Hematopoietic multipotent progenitor cell treated with erythropoietin and hydrocortisone succinate and interleukin-3 and kit ligand, for 6 days (in vitro differentiated cells): ENCODE results near the gene INTS11.
A peak's percentile ranks its signal among the peaks of the same experiment; 100 is the strongest.
"Not testable (repeated sequence)": the region's sequence is repeated elsewhere in the genome, so short reads cannot be mapped to it uniquely, and the experiment has no call there.

Source experiments
- DNase-seq: peaks from one replicate; pipeline ENCODE4 v3.0.0-alpha.2; 2015

The INTS11 gene

DNA sequence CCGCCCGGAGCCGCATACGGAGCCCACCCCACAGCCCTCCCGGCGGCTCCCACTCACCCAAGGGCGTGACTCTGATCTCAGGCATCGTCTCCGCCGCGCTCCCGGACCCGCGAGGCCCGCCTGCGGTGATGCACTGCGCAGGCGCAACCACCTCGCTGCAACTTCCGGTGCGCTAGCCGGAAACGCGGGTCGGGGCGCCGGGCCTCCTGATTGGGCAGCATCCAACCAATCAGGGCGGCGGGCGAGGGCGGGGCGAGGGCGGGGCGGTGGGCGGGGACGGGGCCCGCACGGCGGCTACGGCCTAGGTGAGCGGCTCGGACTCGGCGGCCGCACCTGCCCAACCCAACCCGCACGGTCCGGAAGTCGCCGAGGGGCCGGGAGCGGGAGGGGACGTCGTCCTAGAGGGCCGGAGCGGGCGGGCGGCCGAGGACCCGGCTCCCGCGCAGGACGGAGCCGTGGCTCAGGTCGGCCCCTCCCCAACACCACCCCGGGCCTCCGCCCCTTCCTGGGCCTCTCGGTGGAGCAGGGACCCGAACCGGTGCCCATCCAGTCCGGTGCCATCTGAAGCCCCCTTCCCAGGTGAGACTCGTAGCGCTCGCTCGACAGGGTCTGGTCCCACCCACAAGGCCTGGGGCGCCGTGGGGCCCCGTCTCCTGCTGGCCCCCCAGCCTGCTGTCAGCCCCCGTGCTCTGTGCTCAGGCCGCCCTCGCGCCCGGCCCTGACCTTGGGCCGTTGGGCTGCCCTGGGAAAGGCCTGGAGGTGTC is at the start of gene INTS11, which contains the start of gene CPTP:
Gene INTS11 (minus strand): TSS at position 137 of the 764 bp plus-strand sequence. CDS start 52 bp downstream, at position 85.
Gene CPTP (plus strand): TSS at position 279 of the 764 bp plus-strand sequence. CDS start 2,109 bp downstream, outside the sequence.
- DNase-seq, result peak; percentile 96

DNA sequence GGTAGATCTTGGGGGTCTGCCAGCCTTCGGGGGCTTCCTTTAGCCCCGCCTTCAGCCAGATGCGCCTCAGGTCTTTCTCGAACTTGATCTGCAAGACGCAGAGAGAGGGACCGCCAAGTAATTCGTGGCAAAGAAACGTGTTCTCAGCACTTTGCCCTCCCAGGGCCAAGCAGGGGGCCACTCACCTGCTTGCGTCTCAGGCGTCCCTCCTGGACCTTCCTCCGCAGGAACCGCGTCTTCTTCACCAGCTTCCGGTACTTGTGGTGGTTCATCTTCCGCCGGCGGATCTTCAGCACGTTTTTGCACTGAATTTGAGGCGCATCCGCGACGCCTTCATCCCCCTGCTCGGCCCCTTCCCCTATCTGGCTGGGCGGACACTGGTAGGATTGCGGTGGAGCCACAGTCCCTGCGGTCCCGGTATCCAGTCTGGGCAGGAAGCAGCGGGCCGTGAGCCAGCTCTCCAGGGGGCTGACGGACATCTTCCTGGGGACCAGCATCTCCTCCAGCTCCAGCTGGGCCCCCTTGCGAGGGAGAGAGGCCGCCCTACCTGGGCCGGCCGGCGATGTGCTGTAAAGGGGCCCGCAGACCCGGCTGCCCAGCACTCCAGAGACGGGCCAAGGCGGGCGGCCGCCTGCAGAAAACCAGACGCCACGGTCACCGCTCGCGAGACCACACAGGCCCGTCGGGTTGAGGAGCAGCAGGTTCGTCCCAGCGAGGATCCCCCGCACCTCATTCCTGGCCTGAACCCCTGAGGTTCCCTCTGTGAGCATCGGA is 49.5 kb upstream of the INTS11 start:
- DNase-seq, result no peak

DNA sequence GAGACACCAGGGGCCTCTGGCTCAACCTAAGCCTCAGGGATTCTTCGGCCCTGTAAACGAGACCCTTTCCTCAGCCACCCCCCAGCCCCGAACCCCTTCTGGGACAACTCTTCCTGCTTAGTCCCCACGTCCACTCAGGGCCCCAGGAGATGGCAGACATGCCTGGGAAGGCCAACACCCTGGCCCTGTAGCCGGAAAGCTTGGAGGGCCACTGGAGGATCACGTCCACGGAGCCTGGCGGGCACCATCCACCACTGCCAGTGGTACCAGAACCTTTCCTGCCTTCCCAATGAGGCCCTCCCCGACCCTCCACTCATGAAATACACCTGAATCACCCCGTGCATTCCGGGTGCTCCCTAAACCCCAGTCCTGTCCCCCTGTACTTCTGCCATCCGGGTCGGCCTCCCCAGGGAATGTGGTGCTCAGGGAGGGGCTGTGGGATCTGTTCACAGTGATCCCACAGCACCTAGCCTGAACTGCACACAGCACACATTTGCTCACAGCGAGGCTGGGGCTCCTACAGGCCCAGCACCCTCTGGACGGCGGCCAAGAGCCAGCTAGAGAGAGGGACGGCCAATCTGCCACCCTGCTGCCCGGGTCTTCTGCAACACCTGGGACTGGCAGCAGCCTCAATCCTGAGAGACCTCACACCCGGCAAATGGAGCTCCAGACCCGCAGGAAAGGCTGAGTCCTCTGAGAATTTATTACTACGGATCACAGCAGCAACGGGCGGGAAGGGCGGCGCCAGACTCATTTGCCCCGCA is 48.8 kb upstream of the INTS11 start:
- no peak for DNase-seq

GRCh38 chr1:1371746-1372711 is 47.6 kb upstream of the INTS11 start:
- peak; percentile 76 for DNase-seq

DNA sequence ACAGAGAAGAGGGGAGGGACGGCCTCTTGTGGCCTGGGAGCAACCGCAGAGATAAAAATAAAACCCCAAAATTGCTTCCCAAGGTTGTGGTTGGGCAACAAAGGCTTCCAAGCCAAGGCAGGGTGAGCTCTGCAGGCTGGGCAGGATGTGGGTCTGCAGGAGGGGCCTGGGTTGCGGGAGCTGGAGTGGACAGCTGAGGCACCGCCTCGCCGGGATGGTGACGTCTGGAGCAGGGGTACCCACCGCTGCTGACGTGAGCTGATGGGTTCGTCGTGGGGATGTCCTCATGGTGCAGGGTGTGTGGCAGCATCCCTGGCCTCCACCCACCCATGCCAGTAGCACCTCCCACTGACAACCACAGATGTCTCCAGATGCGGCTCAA is 46.9 kb upstream of the INTS11 start:
- peak; percentile 89 for DNase-seq

DNA sequence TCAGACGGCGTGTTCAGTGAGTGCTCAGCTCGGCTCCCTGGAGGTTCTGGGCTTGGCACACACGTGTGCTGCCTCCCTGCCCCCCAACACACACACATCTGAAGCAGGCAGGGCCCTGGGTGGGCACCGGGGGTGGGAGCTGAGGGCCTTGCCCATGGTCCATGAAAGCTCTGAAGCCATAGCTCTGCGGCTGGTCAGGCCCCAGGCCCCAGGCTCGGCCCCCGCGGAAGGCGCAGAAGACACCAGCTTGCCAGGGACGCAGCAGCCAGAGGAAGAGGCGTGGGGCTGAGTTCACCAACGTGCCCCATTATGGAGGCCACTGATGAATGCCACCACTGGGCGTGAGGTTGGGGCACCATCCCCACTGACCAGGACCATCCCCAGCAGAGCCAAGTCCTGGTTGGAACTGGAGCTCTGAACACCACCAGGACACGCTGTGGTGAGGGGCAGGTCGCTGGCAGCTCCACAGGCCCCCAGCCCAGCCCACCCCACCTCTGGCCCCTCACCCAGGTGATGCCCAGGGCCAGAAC is 46.4 kb upstream of the INTS11 start:
- DNase-seq, result no peak

- not testable (repeated sequence) for DNase-seq
Measured at GRCh38 chr1:1370094-1370493, 45.6 kb upstream of the INTS11 start.

- no peak for DNase-seq
Measured at GRCh38 chr1:1367315-1367714, 42.9 kb upstream of the INTS11 start.

GRCh38 chr1:1366699-1367066 is 42.2 kb upstream of the INTS11 start:
- no peak for DNase-seq

GRCh38 chr1:1365875-1366698 is 41.6 kb upstream of the INTS11 start:
- no peak for DNase-seq

DNA sequence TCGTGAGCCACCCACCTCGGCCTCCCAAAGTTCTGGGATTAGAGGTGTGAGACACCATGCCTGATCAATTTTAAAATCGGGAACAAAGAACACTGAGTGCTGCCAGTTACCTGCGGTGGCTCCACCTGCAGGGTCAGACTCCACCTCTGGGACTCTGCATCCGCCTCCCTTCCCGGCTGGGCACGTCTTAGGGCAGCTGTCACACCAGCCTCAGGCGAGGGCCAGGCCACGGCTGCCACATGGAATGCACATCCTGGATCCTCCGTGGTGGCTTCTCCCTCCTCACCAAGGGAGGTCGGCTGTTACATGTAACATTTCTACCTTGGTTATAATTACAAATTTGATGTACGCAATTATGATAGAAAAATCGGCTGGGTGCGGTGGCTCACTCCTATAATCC is 39.8 kb upstream of the INTS11 start:
- DNase-seq, result no peak

DNA sequence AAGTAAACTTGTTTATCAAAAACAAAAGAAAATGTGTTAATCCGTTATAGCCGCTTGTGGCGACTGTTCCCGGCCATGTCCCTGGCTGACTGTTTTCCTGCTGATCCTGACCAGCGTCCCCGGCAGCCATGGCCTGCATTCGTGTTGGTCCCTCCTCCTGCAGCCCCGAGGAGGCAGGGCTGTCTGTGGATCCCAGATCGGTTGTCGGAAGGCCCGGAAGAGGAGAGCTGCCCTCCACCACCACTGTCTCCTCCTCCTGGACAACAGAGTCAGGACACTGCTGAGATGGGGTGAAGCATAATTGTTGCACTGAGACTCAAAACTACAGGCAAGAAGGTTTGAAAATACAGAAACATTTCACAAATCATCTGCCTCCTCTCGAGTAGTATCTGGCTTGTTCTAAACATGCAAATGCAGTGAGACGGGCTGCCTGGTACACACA is 37.5 kb upstream of the INTS11 start:
- DNase-seq, result no peak

DNA sequence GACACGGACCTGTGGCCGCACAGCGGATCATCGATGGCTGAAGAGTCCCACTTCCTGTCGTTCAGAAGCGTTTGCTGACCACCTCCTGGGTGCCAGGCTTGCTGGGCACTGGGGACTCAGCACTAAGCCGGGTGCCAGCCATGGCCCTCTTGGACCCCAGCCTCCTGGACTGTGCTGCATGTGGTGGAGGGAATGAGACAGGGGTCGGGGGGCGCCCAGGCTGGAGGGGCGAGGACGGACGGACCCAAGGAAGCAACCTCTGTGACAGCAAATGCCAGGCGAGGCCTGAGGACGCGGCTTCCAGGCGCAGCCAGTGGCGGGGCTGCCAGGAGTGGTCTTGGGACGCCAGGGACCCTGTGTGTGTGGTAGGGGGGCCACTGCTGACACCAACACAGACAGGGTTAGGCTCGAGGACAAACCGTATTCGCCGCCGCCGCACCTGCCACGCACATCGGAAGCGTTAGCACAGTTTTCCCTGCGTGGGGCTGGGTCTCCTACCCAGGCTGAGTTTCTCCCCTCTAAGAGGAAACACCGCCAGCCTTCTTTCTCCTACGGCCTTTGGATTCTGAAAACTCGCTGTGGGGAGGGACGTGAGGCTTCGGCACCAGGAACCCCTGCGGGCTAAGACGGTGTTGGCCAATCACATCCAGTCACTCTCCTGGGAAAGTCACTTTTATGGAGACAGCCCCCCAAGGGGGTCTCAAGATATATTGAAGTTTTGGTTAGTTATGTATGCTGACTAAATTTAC is 36.9 kb upstream of the INTS11 start:
- no peak for DNase-seq

- DNase-seq, result no peak
Measured at GRCh38 chr1:1360506-1361169, 36.2 kb upstream of the INTS11 start.

DNA sequence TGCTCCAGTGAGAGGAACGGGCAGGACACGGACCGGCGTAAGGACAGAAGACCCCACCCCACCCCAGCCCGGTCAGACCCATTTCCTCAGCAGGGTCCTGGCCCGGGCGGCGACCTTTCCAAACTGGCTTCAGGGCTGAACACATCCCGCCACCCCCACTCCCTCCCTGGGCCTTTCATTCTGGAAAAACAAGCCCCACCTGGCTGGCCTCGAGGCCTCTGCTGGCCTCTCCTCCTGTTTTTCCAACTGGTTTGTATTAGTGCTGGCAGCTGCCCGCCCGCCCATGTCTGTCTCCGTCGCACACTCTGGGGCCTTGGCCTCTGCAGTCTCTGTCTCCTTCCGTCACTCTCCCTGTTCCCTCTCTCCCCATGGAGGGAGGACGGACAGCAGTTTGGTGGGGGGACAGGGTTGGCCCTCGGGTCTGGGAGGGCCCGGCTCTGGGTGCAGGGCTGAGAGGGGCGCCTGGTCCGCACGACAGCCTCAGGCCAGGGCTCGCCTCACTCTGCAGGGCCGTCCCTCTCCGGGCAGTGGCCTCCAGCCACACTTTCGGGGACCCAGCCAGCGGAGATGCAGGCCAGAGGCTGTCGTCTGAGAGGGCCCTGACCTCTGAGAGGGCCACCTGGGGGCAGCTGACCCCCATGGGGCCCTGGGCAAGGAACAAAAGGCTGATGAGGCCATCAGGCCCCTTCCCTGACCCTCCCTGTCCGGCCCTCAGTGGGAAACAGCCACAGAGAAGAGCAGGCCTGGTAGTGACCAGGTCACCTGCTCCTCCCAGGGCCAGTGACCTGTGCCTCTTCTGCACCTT is 35.4 kb upstream of the INTS11 start:
- no peak for DNase-seq

DNA sequence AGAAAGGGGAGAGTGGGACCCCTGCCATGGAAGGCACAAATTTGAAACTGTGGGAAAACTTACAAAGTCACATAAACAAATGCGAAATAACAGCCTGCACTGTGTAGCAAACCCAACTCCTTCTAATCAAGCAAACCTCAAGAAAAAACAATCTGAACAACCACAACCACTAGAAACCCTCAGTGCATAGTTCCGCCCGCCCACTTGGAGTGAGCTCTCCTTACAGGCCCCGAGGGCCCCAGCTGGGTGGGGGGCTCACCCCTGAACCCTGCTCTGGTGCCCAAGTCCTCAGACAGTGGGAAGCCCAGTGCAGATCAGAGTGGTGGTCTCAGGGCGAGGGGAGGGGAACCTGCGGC is 34.8 kb upstream of the INTS11 start:
- no peak for DNase-seq

GRCh38 chr1:1358433-1359271 is 34.2 kb upstream of the INTS11 start, which contains the start of gene MXRA8:
Gene MXRA8, minus strand, starts transcription at chr1:1358555. Its CDS starts 51 bp downstream, at chr1:1358504.
- DNase-seq, result no peak
